ENCODE measurements around the gene PTPN9.

GRCh38 chr15:75468913-75469598 lies 110.1 kb downstream of the PTPN9 start:
- TF ChIP-seq FOXK2 (IDR thresholded peaks at IDR 0.05) (no peak), FOXM1 (IDR thresholded peaks at IDR 0.05; ENCODE audit: borderline replicate concordance) (no peak), SP1 (IDR thresholded peaks at IDR 0.05) (no peak), NFRKB (IDR thresholded peaks at IDR 0.05) (no peak), BHLHE40 (IDR thresholded peaks at IDR 0.05; ENCODE audit: borderline replicate concordance) (no peak), ELF4 (IDR thresholded peaks at IDR 0.05) (no peak), ARNT (IDR thresholded peaks at IDR 0.05) (no peak), TARDBP (IDR thresholded peaks at IDR 0.05) (no peak), FOXA1 (IDR thresholded peaks at IDR 0.05) (no peak), PKNOX1 (IDR thresholded peaks at IDR 0.05) (no peak), SUZ12 (IDR thresholded peaks at IDR 0.05) (no peak)

Measured in HEK293T (cell line).